Endothelial cell of umbilical vein (primary cell): ENCODE data around the gene MYH9. TPM values are rescaled to one million over a fixed set of nuclear protein-coding genes. Genes with fewer than 3 reads are reported as not detected.

Source experiments
- BruUV-seq: library from RNA; stranded (reverse); fragments of 400-500 nt; replicated peaks from 2 replicates; lab custom pipeline; 2021; lab: Mats Ljungman, UMichigan
- CTCF ChIA-PET: fragments of 300-600, 350-600 bp; sonication (Branson Sonifier 250); formaldehyde crosslinking; loops from one replicate; lab custom pipeline; 2021; ENCODE audit warnings: antibody characterized with exemption, inconsistent platforms; lab: Charles Lee
- POLR2A ChIA-PET: fragments of 300-600, 350-600 bp; sonication (Branson Sonifier 250); formaldehyde crosslinking; loops from one replicate; lab custom pipeline; 2021; ENCODE audit warnings: antibody characterized with exemption, inconsistent platforms; lab: Charles Lee
- DNase-seq: peaks from one replicate; pipeline ENCODE4 v3.0.0-alpha.2; 2011; ENCODE audit warnings: low read depth, low spot score
- FAIRE-seq: peaks from 2 replicates; lab custom pipeline; 2011; peaks lifted over from hg19 to GRCh38; lab: Jason Lieb, UNC
- H2AFZ ChIP-seq: 2 replicates; pipeline ENCODE4 v1.6.0; 2012; ENCODE audit warnings: low read depth, low read length, control low read depth, inconsistent platforms
- H3K27ac ChIP-seq: 2 replicates; pipeline ENCODE4 v1.5.1; 2011; ENCODE audit warnings: low read depth, mild to moderate bottlenecking, control low read depth, low read length, moderate library complexity; ENCODE audit not compliant: insufficient read depth
- H3K27me3 ChIP-seq, 2 experiments: 2 replicates each; pipeline versions ENCODE4 v1.6.0 to v1.6.1; 2011; ENCODE audit warnings: low read length in 2 of 2, mixed read lengths in 1 of 2; ENCODE audit not compliant: control insufficient read depth in 2 of 2, insufficient read depth in 2 of 2
- H3K36me3 ChIP-seq, 2 experiments: 2 replicates in 1 of 2; 3 replicates in 1 of 2; pipeline ENCODE4 v1.5.1; 2011; ENCODE audit warnings: low read length in 2 of 2, mild to moderate bottlenecking in 1 of 2, moderate library complexity in 1 of 2; ENCODE audit not compliant: control insufficient read depth in 2 of 2, insufficient read depth in 2 of 2; ENCODE audit errors: extremely low read depth in 1 of 2
- H3K4me1 ChIP-seq: 3 replicates; pipeline ENCODE4 v1.5.1; 2011; ENCODE audit warnings: mild to moderate bottlenecking, low read length; ENCODE audit not compliant: control insufficient read depth, insufficient read depth; ENCODE audit errors: extremely low read depth
- H3K4me2 ChIP-seq: 2 replicates; pipeline ENCODE4 v1.6.1; 2011; ENCODE audit warnings: low read length, control low read depth, mixed read lengths; ENCODE audit not compliant: insufficient read depth
- H3K4me3 ChIP-seq, 3 experiments: fragments of 200-600 bp in 1 of 3; sonication (generic), shearing (Covaris generic) in 1 of 3; replicated peaks in 1 of 3; 2 replicates each; pipeline ENCODE4 v1.5.1; 2011 to 2016; ENCODE audit warnings: control low read depth in 3 of 3, low read length in 3 of 3, mild to moderate bottlenecking in 2 of 3, inconsistent platforms in 1 of 3, low read depth in 1 of 3, moderate library complexity in 1 of 3; ENCODE audit not compliant: insufficient read depth in 1 of 3
- H3K79me2 ChIP-seq: 2 replicates; pipeline ENCODE4 v1.6.0; 2012; ENCODE audit warnings: low read length, inconsistent platforms; ENCODE audit not compliant: control insufficient read depth, insufficient read depth
- H3K9ac ChIP-seq: replicated peaks from 2 replicates; pipeline ENCODE3; 2011; ENCODE audit warnings: low read length, control low read depth; ENCODE audit not compliant: insufficient read depth; ENCODE audit errors: extremely low read depth
- H3K9me1 ChIP-seq: replicated peaks from 3 replicates; pipeline ENCODE4 v1.6.0; 2011; ENCODE audit warnings: mild to moderate bottlenecking, low read length; ENCODE audit not compliant: control insufficient read depth, insufficient read depth; ENCODE audit errors: extremely low read depth
- H3K9me3 ChIP-seq: replicated peaks from 2 replicates; pipeline ENCODE4 v1.5.1; 2012; ENCODE audit warnings: low read length, inconsistent platforms; ENCODE audit not compliant: control insufficient read depth, insufficient read depth
- H4K20me1 ChIP-seq: replicated peaks from 2 replicates; pipeline ENCODE3; 2011; ENCODE audit warnings: mild to moderate bottlenecking, low read length; ENCODE audit not compliant: control insufficient read depth, insufficient read depth; ENCODE audit errors: extremely low read depth
- CTCF ChIP-seq, 2 donors: IDR thresholded peaks; 1 replicate in 1 of 2; 2 replicates in 1 of 2; pipeline ENCODE4 v1.5.1; 2011; ENCODE audit warnings: low read length in 2 of 2, mild to moderate bottlenecking in 2 of 2, moderate library complexity in 2 of 2, control low read depth in 1 of 2, inconsistent platforms in 1 of 2, low read depth in 1 of 2; ENCODE audit not compliant: insufficient read depth in 1 of 2; ENCODE audit errors: extremely low read depth in 1 of 2
- EZH2 ChIP-seq: IDR thresholded peaks from 2 replicates; pipeline ENCODE4 v1.6.1; 2012; ENCODE audit warnings: borderline replicate concordance, low read depth, mild to moderate bottlenecking, moderate library complexity, low read length, inconsistent platforms; ENCODE audit not compliant: severe bottlenecking
- FOS ChIP-seq: IDR thresholded peaks from 2 replicates; pipeline ENCODE4 v1.6.1; 2011; ENCODE audit warnings: mild to moderate bottlenecking, low read length, moderate library complexity, borderline replicate concordance; ENCODE audit not compliant: insufficient read depth
- GATA2 ChIP-seq: IDR thresholded peaks from 2 replicates; pipeline ENCODE4 v1.7.0; 2011; ENCODE audit warnings: low read depth, mild to moderate bottlenecking, moderate library complexity, mixed read lengths, low read length; ENCODE audit not compliant: insufficient read length, insufficient read depth
- JUN ChIP-seq: IDR thresholded peaks from 2 replicates; pipeline ENCODE4 v1.6.1; 2011; ENCODE audit warnings: borderline replicate concordance, low read depth; ENCODE audit not compliant: insufficient read length, insufficient read depth
- MAX ChIP-seq: IDR thresholded peaks from 2 replicates; pipeline ENCODE4 v1.6.1; 2011; ENCODE audit not compliant: insufficient read depth, insufficient read length
- MYC ChIP-seq: IDR thresholded peaks from one replicate; pipeline ENCODE4 v1.6.1; 2011; ENCODE audit warnings: mild to moderate bottlenecking, low read depth, low read length
- POLR2A ChIP-seq: IDR thresholded peaks from 2 replicates; pipeline ENCODE4 v1.6.1; 2012; ENCODE audit warnings: low read depth, mild to moderate bottlenecking, control low read depth, low read length
- POLR2AphosphoS5 ChIP-seq: IDR thresholded peaks from 2 replicates; pipeline ENCODE4 v1.6.1; 2012; ENCODE audit warnings: low read depth, mild to moderate bottlenecking, control low read depth, low read length, moderate library complexity; ENCODE audit not compliant: insufficient read depth
- dilution Hi-C: fragments of 300-500 bp; cut with MboI; formaldehyde crosslinking; loops from one replicate; pipeline ENCODE4 v1.15.0; 2019; ENCODE audit warnings: low sequenced_read_pairs; ENCODE audit not compliant: extremely low pct_ligation_motif_present
- intact Hi-C: fragments of 100-400 bp; cut with micrococcal nuclease; formaldehyde crosslinking; loops from one replicate; pipeline ENCODE4 v1.10.0; 2022
- polyA plus RNA-seq, 4 experiments: library from polyadenylated mRNA; depleted of rRNA in 3 of 4; stranded (reverse) in 3 of 4; unstranded in 1 of 4; fragments of >200 nt; gene quantifications; 2 replicates each; pipeline versions ENCODE4 v1.2.1 to v1.2.3, GENCODE V29; 2011 to 2012; ENCODE audit warnings: missing spikeins in 1 of 4
- total RNA-seq: library from RNA; stranded (reverse); gene quantifications from 2 replicates; pipeline ENCODE4 v1.2.3, GENCODE V29; 2021

The MYH9 gene
- total and polyA plus RNA-seq, 2 donors (not counting 3 experiments of a cell fraction or from before 2014, with no cell fraction given) = 188 to 1,413 TPM

- Histone ChIP-seq H4K20me1 (no peaks in the 10 kb centered on the region), H2AFZ (peak overlapping the region; percentile 33), H3K9me3 (no peaks in the 10 kb centered on the region), H3K9me1 (no peaks in the 10 kb centered on the region), H3K4me2 (peak overlapping the region; percentile 85), H3K27me3 (no peaks in the 10 kb centered on the region), H3K4me1 (peaks cover 16% of the 10 kb centered on the region), H3K79me2 (peaks cover 26% of the 10 kb centered on the region), H3K36me3 (peaks cover 0 to 3% of the 10 kb centered on the region in 2 experiments), H3K9ac (peak overlapping the region; percentile 55), H3K4me3 (peak overlapping the region; percentile 48 to 82 (median 67)), H3K27ac (peak overlapping the region; percentile 31)
- POLR2A ChIA-PET = interaction anchor here (1.2 kb wide), 1 partner anchor 15 kb away, joined by 3 read pairs; the partner anchor contains the start of gene APOL1
- peak; percentile 53 for DNase-seq
- dilution Hi-C loops (no loop called here), intact Hi-C loops (loop anchor here (1.0 to 2.0 kb wide), 4 partner anchors 20 to 248 kb away; no protein-coding TSS in a partner anchor)
- TF ChIP-seq POLR2AphosphoS5 (no peak), MAX (no peak), JUN (no peak), EZH2 (no peak), POLR2A (no peak), GATA2 (no peak), FOS (no peak), MYC (no peak), CTCF (IDR thresholded peaks at IDR 0.05; ENCODE audit: extremely low read depth in 1 of 2, insufficient read depth in 1 of 2, low read depth in 1 of 2, low read length in 2 of 2) (no peak)
- BruUV-seq = no TSS peak
- FAIRE-seq = peak; percentile 91
- CTCF ChIA-PET = interaction anchor here (0.8 to 6.4 kb wide), 23 partner anchors 10 to 248 kb away, joined by 3 to 27 read pairs (median 5); partner anchors contain the start of gene APOL1
Measured at GRCh38 chr22:36238373-36239149, 149.2 kb downstream of the MYH9 start.
